PC-3 (cell line): ENCODE results near the gene RMND5B.

Experiments used
- CTCF ChIP-seq: fragments of 300-600 bp; sonication (generic); conservative IDR thresholded peaks from 2 replicates; pipeline ENCODE4 v1.5.1; 2017; ENCODE audit warnings: antibody characterized with exemption, low read depth, mild to moderate bottlenecking, low read length
- EZH2 ChIP-seq: fragments of 300-600 bp; sonication (generic); IDR thresholded peaks from one replicate; pipeline ENCODE4 v1.6.1; 2017; ENCODE audit warnings: antibody characterized with exemption, mild to moderate bottlenecking, low read length; ENCODE audit not compliant: unreplicated experiment

DNA sequence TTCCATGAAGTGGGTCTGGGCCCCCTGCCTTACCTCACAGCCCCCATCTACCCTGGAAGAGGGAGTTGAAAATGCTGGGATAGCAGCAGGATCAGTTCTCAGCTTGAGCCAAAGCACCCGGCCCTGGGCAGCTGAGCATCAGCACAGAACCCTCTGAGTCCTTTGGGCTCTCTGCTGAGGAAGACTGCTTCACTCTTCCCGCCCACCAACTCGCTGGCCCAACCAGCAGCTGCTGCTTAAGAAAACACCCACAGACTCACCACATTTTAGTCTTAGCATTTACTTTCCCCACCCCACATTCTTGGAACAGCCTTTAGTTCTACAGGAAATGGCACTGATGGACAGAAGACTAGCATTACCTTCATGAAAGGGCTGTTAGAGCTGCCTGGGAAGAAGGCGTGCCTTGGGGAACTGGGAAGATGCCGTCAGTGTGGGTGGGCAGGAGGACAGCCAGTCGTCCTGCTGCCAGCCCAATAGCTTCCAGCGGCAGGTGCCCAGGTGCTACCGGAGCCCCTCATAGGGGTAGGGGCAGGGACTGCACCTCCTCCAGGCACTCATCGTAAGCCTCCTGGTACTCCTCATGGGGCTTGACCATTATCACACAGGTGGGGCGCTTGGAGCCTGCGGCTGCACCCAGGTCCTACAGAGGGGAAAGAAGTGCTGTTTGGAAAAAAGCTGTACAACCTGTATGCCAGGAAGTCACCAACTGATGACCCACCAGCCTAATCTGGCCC is 18.6 kb downstream of the RMND5B start:
- no peak for TF ChIP-seq CTCF
- no peak for TF ChIP-seq EZH2
